HL-60/S4 treated with phorbol 12-myristate 13-acetate at 8.2 ng/mL for 4 days and 3 days (cell line): ENCODE data around the gene CAMK2N1.

Experiments
- in situ Hi-C: fragments of 300-500 bp; cut with MboI; formaldehyde crosslinking; loops from 2 replicates; pipeline ENCODE4 v1.15.0; 2022; ENCODE audit warnings: low sequenced_read_pairs

The CAMK2N1 gene

GRCh38 chr1:20448671-20449071 is 37.3 kb downstream of the CAMK2N1 start:
- in situ Hi-C loops, result no loop called here

DNA sequence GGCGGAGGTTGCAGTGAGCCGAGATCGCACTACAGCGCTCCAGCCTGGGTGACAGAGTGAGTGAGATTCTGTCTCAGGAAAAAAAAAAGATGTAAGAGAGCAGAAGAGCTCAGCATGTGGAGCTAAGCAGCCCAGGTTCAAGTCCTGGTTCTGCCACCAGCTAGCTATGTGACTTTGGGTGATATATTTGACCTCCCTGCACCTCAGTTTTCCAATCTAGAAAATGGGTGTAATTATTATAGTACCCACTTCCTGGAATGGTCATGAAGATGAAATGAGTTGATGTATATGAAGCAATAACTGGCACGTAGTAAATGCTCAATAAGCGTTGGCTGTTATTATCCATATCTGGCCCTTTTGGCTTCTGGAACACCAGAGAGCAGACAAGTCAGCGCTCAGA is 38.2 kb downstream of the CAMK2N1 start:
- in situ Hi-C loops, result no loop called here

DNA sequence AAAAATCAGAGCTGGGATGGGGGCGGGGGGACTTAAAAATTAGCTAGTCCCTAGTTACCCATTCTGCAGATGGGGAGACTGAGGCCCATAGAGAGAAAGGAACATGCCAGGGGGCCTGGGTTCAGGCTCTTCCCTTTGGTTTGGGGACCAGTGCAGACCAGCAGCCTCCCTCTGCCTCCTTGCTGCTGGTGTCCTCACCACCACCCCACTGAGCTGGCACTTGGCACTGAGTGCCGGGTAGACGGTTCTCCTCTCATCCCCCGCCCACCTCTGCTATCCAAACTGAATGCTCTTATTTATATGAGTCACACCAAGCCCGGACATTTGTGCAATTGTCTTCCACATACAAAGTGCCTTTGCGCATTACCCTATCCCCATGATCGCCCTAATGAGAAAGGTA is 39.2 kb downstream of the CAMK2N1 start:
- in situ Hi-C loops, result no loop called here

DNA sequence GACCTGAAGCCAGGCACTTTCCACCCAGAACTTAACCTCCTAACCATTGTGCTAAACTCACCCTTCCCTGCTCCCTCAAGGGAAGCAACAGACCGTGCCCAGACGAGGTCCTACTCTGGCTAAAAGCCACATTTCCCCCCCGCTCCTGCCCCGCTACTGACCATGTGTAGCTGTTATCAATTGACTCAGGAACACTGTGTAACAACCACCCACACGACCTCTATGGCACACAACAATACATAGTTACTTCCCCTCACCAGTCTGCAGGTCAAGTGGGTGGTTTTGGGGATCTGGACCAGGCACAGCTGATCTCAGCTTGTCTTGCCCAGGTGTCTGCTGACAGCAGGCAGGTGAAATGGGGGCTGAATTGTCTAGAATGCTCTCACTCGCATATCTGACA is 40.1 kb downstream of the CAMK2N1 start:
- in situ Hi-C loops, result no loop called here

DNA sequence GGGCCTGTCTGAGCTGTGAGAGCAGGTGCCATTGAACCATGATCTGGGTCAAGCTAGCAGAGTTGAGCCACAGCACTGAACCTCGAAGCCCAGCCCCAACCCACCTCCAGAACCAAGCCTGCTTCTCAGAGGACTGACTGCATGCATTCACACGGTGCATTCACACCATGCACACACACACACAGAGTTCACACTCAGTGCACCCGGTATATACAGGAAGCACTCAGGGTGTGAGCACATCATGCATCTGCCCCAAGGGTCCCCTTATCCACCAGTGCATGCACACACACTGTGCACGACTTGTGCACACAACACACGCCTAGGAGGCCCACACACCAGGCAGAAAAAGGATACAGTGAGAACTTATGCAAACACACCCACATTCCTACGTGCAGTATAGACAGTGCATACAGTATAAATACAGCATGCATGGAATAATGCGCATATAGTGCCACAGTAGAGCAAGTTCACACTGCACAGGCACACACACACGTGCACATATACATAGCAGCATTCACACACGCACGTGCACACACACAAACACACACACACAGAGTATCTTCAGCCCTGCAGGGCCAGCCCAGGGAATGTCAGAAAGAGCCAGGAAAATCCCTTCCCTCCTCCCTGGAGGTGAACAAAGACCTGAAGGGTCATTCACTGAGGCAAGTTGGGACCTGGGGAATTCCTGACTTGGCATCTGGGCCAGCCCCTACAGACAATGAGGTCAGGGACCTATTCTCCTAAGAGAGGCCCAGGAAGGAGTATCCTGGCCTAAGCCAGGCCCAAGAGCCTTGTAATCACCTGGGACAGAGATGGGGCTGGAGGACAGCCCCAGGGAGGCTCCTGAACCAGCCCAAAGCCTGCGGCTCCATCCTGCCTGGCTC is 42.1 kb downstream of the CAMK2N1 start:
- in situ Hi-C loops, result no loop called here

DNA sequence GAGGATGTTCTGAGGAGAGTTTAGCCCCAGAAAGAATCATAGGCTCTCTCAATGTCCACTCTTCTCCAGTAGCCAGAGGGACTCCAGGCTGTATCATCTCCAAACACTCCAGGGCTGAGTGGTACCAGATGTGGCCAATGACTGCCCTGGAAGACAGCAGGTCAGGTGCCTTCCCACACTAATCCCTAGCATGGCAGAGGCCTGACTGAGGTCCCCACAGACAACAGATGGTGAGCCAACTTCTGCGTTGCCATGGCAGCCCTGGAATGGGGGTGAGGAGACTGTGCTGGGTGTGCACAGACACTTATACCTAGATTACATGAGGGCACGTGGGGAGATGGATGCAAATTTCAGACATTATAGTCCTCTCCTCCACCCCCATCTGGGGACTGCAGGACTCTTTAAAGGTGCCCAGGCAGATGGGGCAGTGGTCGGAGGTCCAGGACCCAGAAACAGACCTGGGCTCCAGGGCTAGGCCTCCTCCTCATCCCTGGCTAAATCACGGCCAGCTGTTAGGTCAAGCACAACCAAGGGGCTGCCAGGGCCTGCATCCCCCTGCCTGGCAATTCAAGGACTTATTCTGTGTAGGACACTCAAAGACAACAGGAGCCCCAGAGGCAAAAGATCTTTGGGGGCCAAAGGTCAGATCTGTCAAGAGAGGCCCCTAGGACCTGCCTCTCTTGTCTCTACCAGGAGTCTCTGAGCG is 42.9 kb downstream of the CAMK2N1 start:
- in situ Hi-C loops, result no loop called here

- in situ Hi-C loops, result no loop called here
Observed at GRCh38 chr1:20440785-20441200, 45.2 kb downstream of the CAMK2N1 start.

- in situ Hi-C loops, result no loop called here
Observed at GRCh38 chr1:20439282-20439681, 46.7 kb downstream of the CAMK2N1 start.

- in situ Hi-C loops, result no loop called here
Observed at GRCh38 chr1:20437640-20438039, 48.4 kb downstream of the CAMK2N1 start.

GRCh38 chr1:20432891-20433290 is 53.1 kb downstream of the CAMK2N1 start:
- in situ Hi-C loops, result no loop called here
